Left kidney (tissue), 2 donors: ENCODE measurements around the gene POU2F1. TPM values are rescaled to one million over a fixed set of nuclear protein-coding genes. Genes with fewer than 3 reads are reported as not detected.

ENCODE experiments used
- DNase-seq: peaks from one replicate; pipeline ENCODE4 v3.0.0-alpha.2; 2013
- polyA plus RNA-seq: library from polyadenylated mRNA; unstranded; fragments of 120-200 nt; gene quantifications from one replicate; pipeline ENCODE4 v1.2.1, GENCODE V29; 2013; ENCODE audit not compliant: insufficient read length

Gene POU2F1
- polyA plus RNA-seq, 1 donor = 20.7 TPM

GRCh38 chr1:167367705-167368104 is 147.0 kb downstream of the POU2F1 start:
- no peak for DNase-seq

- no peak for DNase-seq
Observed at GRCh38 chr1:167369175-167369574, 148.5 kb downstream of the POU2F1 start.

GRCh38 chr1:167369933-167370332 is 149.2 kb downstream of the POU2F1 start:
- DNase-seq = no peak

GRCh38 chr1:167371030-167371429 is 150.3 kb downstream of the POU2F1 start:
- DNase-seq = no peak

- peak; percentile 14 for DNase-seq
Observed at GRCh38 chr1:167373398-167373797, 152.7 kb downstream of the POU2F1 start.

GRCh38 chr1:167373986-167374385 is 153.3 kb downstream of the POU2F1 start:
- no peak for DNase-seq

- DNase-seq = no peak
Observed at GRCh38 chr1:167375949-167376348, 155.3 kb downstream of the POU2F1 start.

- DNase-seq = no peak
Observed at GRCh38 chr1:167387251-167387910, 166.7 kb downstream of the POU2F1 start.

- DNase-seq = no peak
Observed at GRCh38 chr1:167388976-167389375, 168.3 kb downstream of the POU2F1 start.

GRCh38 chr1:167392200-167392696 is 171.6 kb downstream of the POU2F1 start:
- no peak for DNase-seq

- no peak for DNase-seq
Observed at GRCh38 chr1:167400359-167400953, 179.8 kb downstream of the POU2F1 start.

GRCh38 chr1:167401260-167401873 is 180.7 kb downstream of the POU2F1 start:
- DNase-seq = peak; percentile 31

- no peak for DNase-seq
Observed at GRCh38 chr1:167404161-167404888, 183.6 kb downstream of the POU2F1 start.

- no peak for DNase-seq
Observed at GRCh38 chr1:167404908-167405307, 184.2 kb downstream of the POU2F1 start.

- DNase-seq = no peak
Observed at GRCh38 chr1:167408355-167408754, 187.7 kb downstream of the POU2F1 start.

- DNase-seq = no peak
Observed at GRCh38 chr1:167409183-167409582, 188.5 kb downstream of the POU2F1 start.

- DNase-seq = no peak
Observed at GRCh38 chr1:167412072-167412471, 191.4 kb downstream of the POU2F1 start.

GRCh38 chr1:167412920-167413319 is 192.2 kb downstream of the POU2F1 start:
- DNase-seq = no peak

GRCh38 chr1:167413328-167413727 is 192.6 kb downstream of the POU2F1 start:
- DNase-seq = no peak

GRCh38 chr1:167416506-167416905 is 195.8 kb downstream of the POU2F1 start:
- no peak for DNase-seq

- DNase-seq = no peak
Observed at GRCh38 chr1:167418391-167418790, 197.7 kb downstream of the POU2F1 start.

- DNase-seq = no peak
Observed at GRCh38 chr1:167419245-167419644, 198.6 kb downstream of the POU2F1 start.

GRCh38 chr1:167420510-167420909 is 199.8 kb downstream of the POU2F1 start:
- no peak for DNase-seq
